Endothelial cell of umbilical vein (primary cell): ENCODE results near the gene CNKSR1. TPM values are rescaled to one million over a fixed set of nuclear protein-coding genes. Genes with fewer than 3 reads are reported as not detected.

Experiments used
- BruUV-seq: library from RNA; stranded (reverse); fragments of 400-500 nt; replicated peaks from 2 replicates; lab custom pipeline; 2021; lab: Mats Ljungman, UMichigan
- CTCF ChIA-PET: fragments of 300-600, 350-600 bp; sonication (Branson Sonifier 250); formaldehyde crosslinking; loops from one replicate; lab custom pipeline; 2021; ENCODE audit warnings: antibody characterized with exemption, inconsistent platforms; lab: Charles Lee
- POLR2A ChIA-PET: fragments of 300-600, 350-600 bp; sonication (Branson Sonifier 250); formaldehyde crosslinking; loops from one replicate; lab custom pipeline; 2021; ENCODE audit warnings: antibody characterized with exemption, inconsistent platforms; lab: Charles Lee
- DNase-seq: peaks from one replicate; pipeline ENCODE4 v3.0.0-alpha.2; 2011; ENCODE audit warnings: low read depth, low spot score
- FAIRE-seq: peaks from 2 replicates; lab custom pipeline; 2011; peaks lifted over from hg19 to GRCh38; lab: Jason Lieb, UNC
- H2AFZ ChIP-seq: 2 replicates; pipeline ENCODE4 v1.6.0; 2012; ENCODE audit warnings: low read depth, low read length, control low read depth, inconsistent platforms
- H3K27ac ChIP-seq: 2 replicates; pipeline ENCODE4 v1.5.1; 2011; ENCODE audit warnings: low read depth, mild to moderate bottlenecking, control low read depth, low read length, moderate library complexity; ENCODE audit not compliant: insufficient read depth
- H3K27me3 ChIP-seq, 2 experiments: 2 replicates each; pipeline versions ENCODE4 v1.6.0 to v1.6.1; 2011; ENCODE audit warnings: low read length in 2 of 2, mixed read lengths in 1 of 2; ENCODE audit not compliant: control insufficient read depth in 2 of 2, insufficient read depth in 2 of 2
- H3K36me3 ChIP-seq, 2 experiments: 2 replicates in 1 of 2; 3 replicates in 1 of 2; pipeline ENCODE4 v1.5.1; 2011; ENCODE audit warnings: low read length in 2 of 2, mild to moderate bottlenecking in 1 of 2, moderate library complexity in 1 of 2; ENCODE audit not compliant: control insufficient read depth in 2 of 2, insufficient read depth in 2 of 2; ENCODE audit errors: extremely low read depth in 1 of 2
- H3K4me1 ChIP-seq: 3 replicates; pipeline ENCODE4 v1.5.1; 2011; ENCODE audit warnings: mild to moderate bottlenecking, low read length; ENCODE audit not compliant: control insufficient read depth, insufficient read depth; ENCODE audit errors: extremely low read depth
- H3K4me2 ChIP-seq: 2 replicates; pipeline ENCODE4 v1.6.1; 2011; ENCODE audit warnings: low read length, control low read depth, mixed read lengths; ENCODE audit not compliant: insufficient read depth
- H3K4me3 ChIP-seq, 3 experiments: fragments of 200-600 bp in 1 of 3; sonication (generic), shearing (Covaris generic) in 1 of 3; replicated peaks in 1 of 3; 2 replicates each; pipeline ENCODE4 v1.5.1; 2011 to 2016; ENCODE audit warnings: control low read depth in 3 of 3, low read length in 3 of 3, mild to moderate bottlenecking in 2 of 3, inconsistent platforms in 1 of 3, low read depth in 1 of 3, moderate library complexity in 1 of 3; ENCODE audit not compliant: insufficient read depth in 1 of 3
- H3K79me2 ChIP-seq: 2 replicates; pipeline ENCODE4 v1.6.0; 2012; ENCODE audit warnings: low read length, inconsistent platforms; ENCODE audit not compliant: control insufficient read depth, insufficient read depth
- H3K9ac ChIP-seq: replicated peaks from 2 replicates; pipeline ENCODE3; 2011; ENCODE audit warnings: low read length, control low read depth; ENCODE audit not compliant: insufficient read depth; ENCODE audit errors: extremely low read depth
- H3K9me1 ChIP-seq: replicated peaks from 3 replicates; pipeline ENCODE4 v1.6.0; 2011; ENCODE audit warnings: mild to moderate bottlenecking, low read length; ENCODE audit not compliant: control insufficient read depth, insufficient read depth; ENCODE audit errors: extremely low read depth
- H3K9me3 ChIP-seq: replicated peaks from 2 replicates; pipeline ENCODE4 v1.5.1; 2012; ENCODE audit warnings: low read length, inconsistent platforms; ENCODE audit not compliant: control insufficient read depth, insufficient read depth
- H4K20me1 ChIP-seq: replicated peaks from 2 replicates; pipeline ENCODE3; 2011; ENCODE audit warnings: mild to moderate bottlenecking, low read length; ENCODE audit not compliant: control insufficient read depth, insufficient read depth; ENCODE audit errors: extremely low read depth
- EZH2 ChIP-seq: IDR thresholded peaks from 2 replicates; pipeline ENCODE4 v1.6.1; 2012; ENCODE audit warnings: borderline replicate concordance, low read depth, mild to moderate bottlenecking, moderate library complexity, low read length, inconsistent platforms; ENCODE audit not compliant: severe bottlenecking
- FOS ChIP-seq: IDR thresholded peaks from 2 replicates; pipeline ENCODE4 v1.6.1; 2011; ENCODE audit warnings: mild to moderate bottlenecking, low read length, moderate library complexity, borderline replicate concordance; ENCODE audit not compliant: insufficient read depth
- GATA2 ChIP-seq: IDR thresholded peaks from 2 replicates; pipeline ENCODE4 v1.7.0; 2011; ENCODE audit warnings: low read depth, mild to moderate bottlenecking, moderate library complexity, mixed read lengths, low read length; ENCODE audit not compliant: insufficient read length, insufficient read depth
- JUN ChIP-seq: IDR thresholded peaks from 2 replicates; pipeline ENCODE4 v1.6.1; 2011; ENCODE audit warnings: borderline replicate concordance, low read depth; ENCODE audit not compliant: insufficient read length, insufficient read depth
- MYC ChIP-seq: IDR thresholded peaks from one replicate; pipeline ENCODE4 v1.6.1; 2011; ENCODE audit warnings: mild to moderate bottlenecking, low read depth, low read length
- POLR2A ChIP-seq: IDR thresholded peaks from 2 replicates; pipeline ENCODE4 v1.6.1; 2012; ENCODE audit warnings: low read depth, mild to moderate bottlenecking, control low read depth, low read length
- POLR2AphosphoS5 ChIP-seq: IDR thresholded peaks from 2 replicates; pipeline ENCODE4 v1.6.1; 2012; ENCODE audit warnings: low read depth, mild to moderate bottlenecking, control low read depth, low read length, moderate library complexity; ENCODE audit not compliant: insufficient read depth
- dilution Hi-C: fragments of 300-500 bp; cut with MboI; formaldehyde crosslinking; loops from one replicate; pipeline ENCODE4 v1.15.0; 2019; ENCODE audit warnings: low sequenced_read_pairs; ENCODE audit not compliant: extremely low pct_ligation_motif_present
- intact Hi-C: fragments of 100-400 bp; cut with micrococcal nuclease; formaldehyde crosslinking; loops from one replicate; pipeline ENCODE4 v1.10.0; 2022
- polyA plus RNA-seq, 4 experiments: library from polyadenylated mRNA; depleted of rRNA in 3 of 4; stranded (reverse) in 3 of 4; unstranded in 1 of 4; fragments of >200 nt; gene quantifications; 2 replicates each; pipeline versions ENCODE4 v1.2.1 to v1.2.3, GENCODE V29; 2011 to 2012; ENCODE audit warnings: missing spikeins in 1 of 4
- total RNA-seq: library from RNA; stranded (reverse); gene quantifications from 2 replicates; pipeline ENCODE4 v1.2.3, GENCODE V29; 2021
- TF ChIP-seq, protein P1 (sequence below): IDR thresholded peaks from 2 replicates; pipeline ENCODE4 v1.6.1; 2011; ENCODE audit not compliant: insufficient read depth, insufficient read length
- TF ChIP-seq, protein P2 (sequence below), 2 donors: IDR thresholded peaks; 1 replicate in 1 of 2; 2 replicates in 1 of 2; pipeline ENCODE4 v1.5.1; 2011; ENCODE audit warnings: low read length in 2 of 2, mild to moderate bottlenecking in 2 of 2, moderate library complexity in 2 of 2, control low read depth in 1 of 2, inconsistent platforms in 1 of 2, low read depth in 1 of 2; ENCODE audit not compliant: insufficient read depth in 1 of 2; ENCODE audit errors: extremely low read depth in 1 of 2

Gene CNKSR1
- total and polyA plus RNA-seq, 2 donors (not counting 3 experiments of a cell fraction or from before 2014, with no cell fraction given): 0.22 TPM; not detected in 1

DNA sequence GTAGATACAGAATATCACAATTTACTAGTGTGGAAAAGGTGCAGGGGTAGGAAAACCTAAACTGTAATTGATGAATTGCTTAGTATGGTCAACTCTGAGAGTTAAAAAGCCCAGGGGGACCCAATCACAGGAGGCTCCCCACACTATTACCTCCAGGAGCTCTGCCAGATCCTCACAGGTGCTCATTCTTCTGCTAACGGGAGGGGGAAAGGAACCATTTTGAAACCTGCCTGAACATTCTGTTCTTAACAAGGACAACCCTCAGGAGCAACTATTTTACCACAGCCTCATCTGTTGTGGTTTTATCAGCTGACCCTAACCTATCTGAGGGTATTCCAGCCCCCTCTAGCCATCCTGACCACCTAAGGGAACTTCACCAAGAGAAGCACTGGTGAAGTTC lies 46.6 kb upstream of the CNKSR1 start:
- Histone ChIP-seq H3K9me3 (no peaks in the 10 kb centered on the region), H4K20me1 (no peaks in the 10 kb centered on the region), H3K9ac (no peak overlapping the region), H3K27me3 (no peaks in the 10 kb centered on the region), H3K79me2 (no peaks in the 10 kb centered on the region), H3K4me2 (no peak overlapping the region), H3K36me3 (no peaks in the 10 kb centered on the region), H3K9me1 (no peaks in the 10 kb centered on the region), H3K4me3 (no peak overlapping the region), H3K4me1 (peaks cover 8% of the 10 kb centered on the region), H2AFZ (no peak overlapping the region), H3K27ac (no peak overlapping the region)
- DNase-seq (no peak), FAIRE-seq (no peak)
- POLR2A ChIA-PET: no interaction called here
- no TSS peak for BruUV-seq
- intact Hi-C loops: no loop called here
- CTCF ChIA-PET: interaction anchor here (1.1 to 6.5 kb wide), 3 partner anchors 8 to 14 kb away, joined by 4 to 62 read pairs (median 5); no protein-coding TSS in a partner anchor
- dilution Hi-C loops: no loop called here
- TF ChIP-seq, protein P1, sequence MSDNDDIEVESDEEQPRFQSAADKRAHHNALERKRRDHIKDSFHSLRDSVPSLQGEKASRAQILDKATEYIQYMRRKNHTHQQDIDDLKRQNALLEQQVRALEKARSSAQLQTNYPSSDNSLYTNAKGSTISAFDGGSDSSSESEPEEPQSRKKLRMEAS: no peak
- no peak for TF ChIP-seq GATA2
- no peak for TF ChIP-seq EZH2
- TF ChIP-seq MYC: no peak
- no peak for TF ChIP-seq POLR2AphosphoS5
- no peak for TF ChIP-seq FOS
- TF ChIP-seq, protein P2, sequence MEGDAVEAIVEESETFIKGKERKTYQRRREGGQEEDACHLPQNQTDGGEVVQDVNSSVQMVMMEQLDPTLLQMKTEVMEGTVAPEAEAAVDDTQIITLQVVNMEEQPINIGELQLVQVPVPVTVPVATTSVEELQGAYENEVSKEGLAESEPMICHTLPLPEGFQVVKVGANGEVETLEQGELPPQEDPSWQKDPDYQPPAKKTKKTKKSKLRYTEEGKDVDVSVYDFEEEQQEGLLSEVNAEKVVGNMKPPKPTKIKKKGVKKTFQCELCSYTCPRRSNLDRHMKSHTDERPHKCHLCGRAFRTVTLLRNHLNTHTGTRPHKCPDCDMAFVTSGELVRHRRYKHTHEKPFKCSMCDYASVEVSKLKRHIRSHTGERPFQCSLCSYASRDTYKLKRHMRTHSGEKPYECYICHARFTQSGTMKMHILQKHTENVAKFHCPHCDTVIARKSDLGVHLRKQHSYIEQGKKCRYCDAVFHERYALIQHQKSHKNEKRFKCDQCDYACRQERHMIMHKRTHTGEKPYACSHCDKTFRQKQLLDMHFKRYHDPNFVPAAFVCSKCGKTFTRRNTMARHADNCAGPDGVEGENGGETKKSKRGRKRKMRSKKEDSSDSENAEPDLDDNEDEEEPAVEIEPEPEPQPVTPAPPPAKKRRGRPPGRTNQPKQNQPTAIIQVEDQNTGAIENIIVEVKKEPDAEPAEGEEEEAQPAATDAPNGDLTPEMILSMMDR (IDR thresholded peaks at IDR 0.05; ENCODE audit: extremely low read depth in 1 of 2, insufficient read depth in 1 of 2, low read depth in 1 of 2, low read length in 2 of 2): no peak
- no peak for TF ChIP-seq POLR2A
- TF ChIP-seq JUN: no peak
